GF-D8 (cell line): ENCODE results near the gene ENHO.
"Not testable (repeated sequence)": the region's sequence is repeated elsewhere in the genome, so short reads cannot be mapped to it uniquely, and the experiment has no call there.

Source experiments
- DNase-seq: peaks from one replicate; lab custom pipeline; 2025; lab: John Stamatoyannopoulos, UW

The ENHO gene

GRCh38 chr9:34555500-34555899 lies 32.7 kb upstream of the ENHO start:
- no peak for DNase-seq

DNA sequence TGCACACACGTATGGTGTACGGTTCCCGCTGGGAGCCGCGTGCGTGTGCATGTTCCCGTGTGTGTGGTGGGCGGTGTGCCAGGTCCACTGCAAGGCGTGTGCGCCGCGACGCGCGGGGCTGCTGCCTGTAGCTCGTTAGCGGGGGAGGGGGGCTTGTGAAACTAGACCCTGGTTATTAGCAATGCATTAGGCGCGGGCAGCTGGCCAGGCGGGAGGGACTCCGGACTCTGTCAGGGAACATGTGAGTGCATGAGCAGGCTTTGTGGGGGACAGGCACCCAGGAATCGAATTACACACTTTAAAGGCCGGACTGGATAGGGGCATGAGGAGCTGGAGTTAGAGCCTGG lies 32.2 kb upstream of the ENHO start:
- DNase-seq, result no peak

DNA sequence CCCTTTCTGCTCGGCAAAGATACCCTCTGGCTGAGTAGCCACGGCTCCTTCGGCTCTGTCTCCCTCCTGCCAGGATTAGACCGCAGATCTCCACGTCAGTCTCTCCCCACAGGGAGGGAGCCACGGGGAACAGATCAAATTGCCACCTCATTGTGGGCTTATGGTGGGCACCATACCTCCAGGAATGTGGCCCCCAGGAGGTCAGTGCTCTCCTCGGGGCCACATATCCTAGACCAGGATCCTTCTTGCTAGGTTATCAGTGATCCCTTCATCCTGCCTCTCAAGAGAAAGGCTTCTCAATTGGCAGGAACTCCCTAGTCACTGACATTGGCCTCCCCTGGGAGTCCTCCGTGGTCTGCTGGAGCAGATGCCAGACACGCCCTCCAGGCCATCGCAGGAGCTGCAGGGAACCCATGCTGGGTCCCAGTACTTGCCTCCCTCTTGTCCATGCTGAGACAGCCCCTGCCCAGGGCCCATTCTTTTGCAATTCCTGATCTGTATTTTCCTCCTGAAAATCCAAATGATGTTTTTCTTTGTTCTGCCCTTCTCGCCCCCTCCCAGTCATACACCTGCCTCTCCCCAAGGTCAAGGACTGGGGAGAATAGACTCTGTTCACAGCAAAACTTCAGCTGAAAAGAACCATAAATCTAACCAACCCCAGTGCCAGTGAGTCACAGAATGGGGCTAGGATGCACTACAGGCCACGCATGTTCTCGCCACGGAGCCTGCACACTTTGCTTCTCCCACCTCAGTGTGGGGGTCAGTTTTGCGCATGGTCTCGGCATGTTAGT lies 31.6 kb upstream of the ENHO start:
- DNase-seq, result no peak

DNA sequence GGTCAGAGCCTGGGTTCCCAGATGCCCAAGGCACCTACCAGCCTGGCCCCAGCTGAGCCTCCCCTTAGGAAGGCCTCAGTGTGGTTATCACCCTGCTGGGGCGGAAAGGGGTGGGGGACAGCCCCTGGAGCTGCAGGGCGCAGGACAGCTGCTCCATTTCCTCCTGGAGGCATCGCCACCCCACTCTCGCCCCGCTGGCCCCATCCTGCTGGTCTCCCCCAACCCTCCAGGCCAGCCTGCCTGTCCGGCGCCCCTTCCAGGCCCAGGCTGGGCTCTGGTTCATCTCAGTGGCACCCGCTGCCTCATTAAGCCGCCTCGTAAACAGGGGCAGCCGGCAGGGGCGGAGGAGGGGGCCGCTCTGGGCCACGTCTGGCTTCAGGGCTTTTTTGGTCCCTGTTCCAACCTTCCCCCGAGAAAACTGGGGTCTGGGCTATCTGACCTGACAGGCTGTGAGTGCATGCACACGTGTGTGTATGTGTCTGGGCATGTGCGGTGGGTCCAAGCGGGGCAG lies 30.8 kb upstream of the ENHO start:
- DNase-seq, result no peak

DNA sequence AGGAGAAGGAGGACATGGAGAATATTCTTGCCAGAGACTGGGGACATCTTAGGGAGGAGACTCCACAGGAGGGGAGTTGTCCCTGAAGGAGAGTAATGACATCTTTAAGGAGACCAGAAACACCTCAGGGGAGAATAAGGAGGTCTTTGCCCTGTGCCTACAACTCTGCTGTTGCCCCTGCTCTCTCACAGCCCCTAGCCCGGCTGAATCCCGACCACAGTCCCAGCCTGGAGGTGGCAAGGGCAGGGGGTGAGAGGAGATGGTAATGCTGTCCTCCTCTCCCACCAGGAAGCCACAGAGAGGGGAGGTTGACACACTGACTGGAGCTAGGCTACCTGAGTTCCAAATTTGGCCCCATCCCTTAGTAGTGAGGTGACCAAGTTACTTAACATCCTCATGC lies 30.2 kb upstream of the ENHO start:
- no peak for DNase-seq

- no peak for DNase-seq
These were observed 29.8 kb upstream of the ENHO start for GRCh38 chr9:34552606-34552981.

DNA sequence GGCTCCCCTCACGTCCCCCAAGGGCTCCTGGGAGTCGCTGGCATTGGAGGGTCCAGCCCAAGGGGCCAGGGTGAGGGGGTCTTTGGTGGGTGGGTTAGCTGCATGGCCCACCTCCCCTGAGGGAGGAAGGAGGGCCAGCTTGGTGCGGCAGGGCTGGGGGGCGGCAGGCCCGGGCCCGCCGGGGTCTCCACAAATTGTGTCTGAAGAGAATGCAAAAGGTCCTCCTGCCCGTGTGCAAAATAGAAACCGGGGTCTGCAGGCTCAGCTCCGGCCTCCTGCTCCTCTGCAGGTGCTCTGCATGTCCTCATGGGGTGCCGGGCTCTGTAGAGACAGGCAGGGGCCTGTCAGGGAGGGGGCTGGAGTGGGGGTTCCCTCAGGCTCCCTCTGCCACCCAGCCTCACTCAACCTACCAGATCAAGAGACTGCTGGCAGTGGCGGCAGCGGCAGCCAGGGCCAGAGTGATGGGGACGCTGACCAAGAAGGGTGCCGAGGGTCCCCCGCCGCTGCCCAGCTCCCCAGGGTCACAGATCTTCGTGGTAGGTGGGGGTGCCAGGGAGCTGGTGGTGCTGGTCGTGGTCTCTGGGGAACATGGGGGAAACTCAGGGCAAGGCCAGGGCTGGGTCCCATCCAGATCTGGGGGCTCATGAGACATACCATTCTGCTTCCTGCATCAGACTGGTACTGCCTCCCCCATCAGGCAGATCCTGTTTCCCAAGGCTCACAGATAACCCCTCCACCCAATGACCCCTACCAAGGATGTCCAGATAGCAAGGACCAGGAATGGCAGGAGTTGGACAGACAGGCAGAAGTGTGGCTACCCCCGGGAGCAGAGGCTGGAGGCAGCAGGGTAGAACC lies 29.2 kb upstream of the ENHO start:
- DNase-seq, result no peak

DNA sequence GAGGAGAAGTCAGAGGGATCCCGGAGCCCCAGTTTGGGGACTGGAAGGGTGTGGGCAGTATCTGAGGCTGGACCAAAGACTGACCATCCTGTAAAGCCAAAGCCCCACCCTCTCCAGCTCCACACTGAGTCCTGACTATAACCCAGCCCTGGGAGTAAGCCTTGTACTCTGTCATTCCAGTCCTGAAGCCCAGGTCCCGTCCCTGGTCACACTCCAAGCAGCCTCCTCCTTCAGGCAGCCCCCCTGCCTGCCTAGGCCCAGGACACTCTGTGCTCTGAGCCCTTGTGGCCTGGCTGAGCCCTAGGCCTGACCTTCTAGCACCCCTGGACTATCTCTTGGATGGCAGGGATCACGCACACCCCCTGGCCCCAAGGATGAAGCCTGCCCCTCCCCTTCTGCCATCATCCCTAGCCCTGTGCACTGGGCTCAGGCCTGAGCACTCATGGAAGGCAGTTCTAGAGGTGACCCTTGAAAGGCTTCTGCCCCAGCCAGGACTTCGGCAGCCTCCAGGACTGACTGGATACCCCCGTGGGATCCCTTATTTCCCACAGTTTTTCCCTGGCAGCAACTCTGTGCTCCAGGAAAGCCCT lies 28.0 kb upstream of the ENHO start:
- DNase-seq, result no peak

- DNase-seq, result no peak
These were observed 27.4 kb upstream of the ENHO start for GRCh38 chr9:34550016-34550680.

DNA sequence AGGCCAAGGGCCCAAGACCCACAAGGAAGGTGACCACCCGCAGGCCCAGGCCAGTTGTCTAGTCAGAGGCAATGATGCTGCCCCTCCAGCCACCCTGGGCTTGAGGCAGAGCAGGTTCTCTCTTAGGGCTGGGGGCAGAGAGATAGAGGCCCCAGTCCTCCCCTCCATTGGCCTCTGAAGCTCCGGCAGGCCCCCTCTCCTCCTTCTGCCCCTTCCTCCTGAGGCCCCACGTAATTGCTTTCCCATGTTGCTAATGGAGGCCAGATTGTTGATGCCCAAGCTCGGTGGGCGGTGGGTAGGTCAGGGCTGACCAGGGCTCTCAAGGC lies 26.6 kb upstream of the ENHO start:
- no peak for DNase-seq

DNA sequence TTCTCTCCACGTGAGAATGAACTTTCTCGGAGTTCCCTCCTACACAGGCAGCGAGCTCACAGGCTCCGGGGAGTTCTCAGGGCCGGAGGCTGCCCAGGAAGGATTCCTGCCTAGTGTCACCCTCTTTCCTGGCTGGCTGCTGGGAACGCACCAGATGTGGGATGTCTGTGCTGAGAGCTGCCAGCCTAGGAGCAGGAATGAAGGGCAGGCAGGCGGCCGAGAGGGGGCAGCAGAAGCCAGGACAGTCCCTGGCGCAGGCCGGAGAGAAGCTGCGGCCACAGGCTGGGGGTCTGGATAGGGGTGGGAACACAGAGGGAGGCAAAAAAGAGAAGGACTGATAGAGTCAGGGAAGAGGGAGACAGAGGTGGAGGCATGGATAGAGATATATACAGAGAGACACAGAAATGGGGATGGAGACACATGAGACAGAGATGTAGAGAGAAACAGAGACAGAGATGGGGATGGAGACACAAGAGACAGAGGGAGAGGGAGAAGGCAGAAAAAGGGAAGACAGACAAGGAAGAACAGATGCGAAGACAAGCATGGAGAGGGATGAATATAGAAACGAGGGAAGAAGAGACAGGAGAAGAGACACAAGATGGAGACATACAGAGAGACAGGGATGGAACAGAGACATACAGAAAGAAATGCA lies 25.3 kb upstream of the ENHO start:
- DNase-seq, result no peak

DNA sequence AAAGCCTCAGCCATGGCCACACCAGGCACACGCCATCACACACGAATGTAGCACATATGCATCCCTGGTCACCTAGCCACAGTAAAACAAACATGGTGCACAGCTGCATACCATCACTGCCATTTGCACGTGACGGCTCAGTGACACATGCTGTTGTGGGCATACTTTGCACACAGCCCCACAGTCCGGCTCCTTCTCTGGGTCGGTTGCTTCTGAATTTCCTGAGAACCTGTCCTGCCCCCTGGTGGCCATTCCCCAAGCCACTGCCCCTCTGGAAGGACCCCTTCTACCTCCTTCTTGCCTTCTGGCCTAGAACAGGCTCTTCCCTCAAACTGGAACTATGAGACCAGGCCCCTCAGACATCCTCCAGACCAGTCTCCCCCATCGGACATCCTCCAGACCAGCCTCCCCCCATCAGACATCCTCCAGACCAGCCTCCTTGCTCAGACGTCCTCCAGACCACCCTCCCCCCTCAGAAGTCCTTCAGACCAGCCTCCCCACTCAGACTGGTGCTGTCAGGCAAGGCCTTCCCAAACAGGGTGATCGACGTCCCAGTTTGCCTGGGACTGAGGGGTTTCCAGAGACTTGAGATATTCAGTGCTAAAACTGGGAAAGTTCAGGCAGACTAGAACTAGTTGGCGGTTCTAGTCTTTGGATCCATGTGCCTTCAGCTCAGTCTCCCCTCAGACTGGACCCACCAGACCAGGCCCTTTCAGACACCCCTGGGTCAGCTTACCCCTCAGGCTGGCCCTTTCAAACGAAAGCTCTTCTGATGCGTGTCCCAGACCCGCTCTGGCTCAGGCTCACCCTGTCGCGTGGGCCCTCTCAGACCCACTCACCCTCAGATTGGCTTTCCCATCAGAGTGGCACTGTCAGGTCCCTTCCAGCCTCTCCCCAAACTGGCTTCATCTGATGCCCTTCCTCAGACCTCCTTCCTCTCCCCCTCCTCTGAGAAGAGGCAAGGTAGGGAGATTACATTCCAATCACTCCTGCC lies 24.3 kb upstream of the ENHO start:
- no peak for DNase-seq

- DNase-seq, result no peak
These were observed 23.5 kb upstream of the ENHO start for GRCh38 chr9:34546102-34546833.

DNA sequence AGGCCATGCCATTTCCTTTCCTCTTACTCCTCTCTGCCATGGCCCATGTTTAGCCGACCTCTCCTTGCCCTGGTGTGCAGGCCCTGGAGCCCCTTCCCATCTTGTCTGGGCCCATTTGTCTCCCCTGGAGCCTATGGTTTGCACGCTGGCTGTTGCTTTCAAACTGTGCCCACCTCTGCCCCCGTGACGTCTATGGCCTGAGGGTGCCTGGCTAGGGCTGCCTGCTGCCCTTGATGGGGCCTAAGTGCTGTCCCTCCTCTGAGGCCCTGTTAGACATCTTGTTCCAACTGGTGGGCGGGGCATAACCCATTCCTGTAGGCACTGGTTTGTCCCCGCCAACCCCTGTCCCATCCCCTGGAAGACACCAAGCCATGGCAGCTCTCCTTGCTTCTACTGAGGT lies 22.7 kb upstream of the ENHO start:
- DNase-seq, result no peak

- DNase-seq, result no peak
These were observed 21.2 kb upstream of the ENHO start for GRCh38 chr9:34544035-34544434.

DNA sequence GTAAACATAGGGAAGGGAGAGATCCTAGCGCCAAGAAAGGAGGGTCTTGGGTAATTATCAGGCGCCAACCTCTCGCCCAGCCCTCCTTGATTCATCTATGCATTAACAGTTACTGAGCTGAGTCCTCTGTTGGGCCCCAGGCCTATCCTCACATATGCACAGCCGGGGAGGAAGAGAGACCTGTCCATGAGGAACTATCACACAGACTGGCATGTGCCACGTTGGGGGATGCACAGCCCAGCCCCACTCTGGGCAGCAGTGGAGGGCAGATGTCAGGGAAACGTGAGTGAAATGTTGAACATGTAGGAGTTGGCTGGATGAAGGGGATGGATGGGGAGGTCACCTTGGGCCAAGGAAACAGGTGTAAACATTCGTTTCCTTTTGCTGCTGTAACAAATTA lies 18.8 kb upstream of the ENHO start:
- no peak for DNase-seq

DNA sequence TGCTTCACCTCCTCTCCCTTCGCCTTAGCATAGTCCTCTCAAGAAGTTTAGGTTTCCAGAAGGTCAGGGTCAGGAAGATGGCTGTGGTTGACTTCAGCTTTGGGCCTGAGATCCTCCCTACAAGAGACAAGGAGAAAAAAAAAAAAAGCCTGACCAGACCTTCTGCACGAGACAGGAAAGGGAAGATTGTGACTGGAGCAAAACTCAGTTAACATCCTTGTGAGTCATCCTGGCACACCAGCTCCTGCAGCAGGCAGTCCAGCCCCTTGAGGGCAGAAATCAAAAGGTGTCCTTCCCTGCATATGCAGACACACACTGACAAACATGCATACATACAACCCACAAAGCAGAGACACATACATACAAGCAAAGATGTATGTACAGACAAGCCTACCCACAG lies 18.0 kb upstream of the ENHO start:
- DNase-seq, result no peak

DNA sequence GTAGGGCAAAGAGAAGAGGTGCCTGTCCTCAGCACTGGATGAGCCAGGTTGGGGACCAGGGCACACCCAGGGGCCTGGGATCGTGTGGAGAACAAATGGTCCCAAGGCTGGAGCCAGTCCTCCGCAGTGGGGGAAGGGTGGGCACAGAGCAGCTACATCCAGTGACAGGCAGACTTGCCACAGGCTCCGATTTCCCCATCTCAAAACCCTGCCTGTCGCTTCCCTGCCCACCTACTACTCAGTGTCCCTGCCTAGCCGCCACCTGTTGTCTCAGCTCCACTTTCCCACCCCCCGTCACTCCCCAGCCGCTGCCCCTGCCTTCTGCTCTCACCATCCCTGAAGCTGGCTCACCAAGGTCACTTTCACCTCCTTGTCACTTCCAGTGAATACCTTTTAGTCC lies 13.9 kb upstream of the ENHO start:
- no peak for DNase-seq

DNA sequence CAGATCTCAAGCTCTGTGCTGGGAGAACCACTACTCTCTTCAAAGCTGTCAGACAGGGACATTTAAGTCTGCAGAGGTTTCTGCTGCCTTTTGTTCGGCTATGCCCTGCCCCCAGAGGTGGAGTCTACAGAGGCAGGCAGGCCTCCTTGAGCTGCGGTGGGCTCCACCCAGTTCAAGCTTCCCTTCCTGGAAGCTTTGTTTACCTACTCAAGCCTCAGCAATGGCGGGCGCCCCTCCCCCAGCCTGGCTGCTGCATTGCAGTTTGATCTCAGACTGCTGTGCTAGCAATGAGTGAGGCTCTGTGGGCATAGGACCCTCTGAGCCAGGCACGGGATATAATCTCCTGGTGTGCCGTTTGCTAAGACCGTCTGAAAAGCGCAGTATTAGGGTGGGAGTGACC lies 9.3 kb upstream of the ENHO start:
- not testable (repeated sequence) for DNase-seq

GRCh38 chr9:34526026-34526425 lies 3.2 kb upstream of the ENHO start:
- DNase-seq, result no peak
